ENCODE results near the gene DGLUCY.
A peak's percentile ranks its signal among the peaks of the same experiment; 100 is the strongest.

Gene DGLUCY

DNA sequence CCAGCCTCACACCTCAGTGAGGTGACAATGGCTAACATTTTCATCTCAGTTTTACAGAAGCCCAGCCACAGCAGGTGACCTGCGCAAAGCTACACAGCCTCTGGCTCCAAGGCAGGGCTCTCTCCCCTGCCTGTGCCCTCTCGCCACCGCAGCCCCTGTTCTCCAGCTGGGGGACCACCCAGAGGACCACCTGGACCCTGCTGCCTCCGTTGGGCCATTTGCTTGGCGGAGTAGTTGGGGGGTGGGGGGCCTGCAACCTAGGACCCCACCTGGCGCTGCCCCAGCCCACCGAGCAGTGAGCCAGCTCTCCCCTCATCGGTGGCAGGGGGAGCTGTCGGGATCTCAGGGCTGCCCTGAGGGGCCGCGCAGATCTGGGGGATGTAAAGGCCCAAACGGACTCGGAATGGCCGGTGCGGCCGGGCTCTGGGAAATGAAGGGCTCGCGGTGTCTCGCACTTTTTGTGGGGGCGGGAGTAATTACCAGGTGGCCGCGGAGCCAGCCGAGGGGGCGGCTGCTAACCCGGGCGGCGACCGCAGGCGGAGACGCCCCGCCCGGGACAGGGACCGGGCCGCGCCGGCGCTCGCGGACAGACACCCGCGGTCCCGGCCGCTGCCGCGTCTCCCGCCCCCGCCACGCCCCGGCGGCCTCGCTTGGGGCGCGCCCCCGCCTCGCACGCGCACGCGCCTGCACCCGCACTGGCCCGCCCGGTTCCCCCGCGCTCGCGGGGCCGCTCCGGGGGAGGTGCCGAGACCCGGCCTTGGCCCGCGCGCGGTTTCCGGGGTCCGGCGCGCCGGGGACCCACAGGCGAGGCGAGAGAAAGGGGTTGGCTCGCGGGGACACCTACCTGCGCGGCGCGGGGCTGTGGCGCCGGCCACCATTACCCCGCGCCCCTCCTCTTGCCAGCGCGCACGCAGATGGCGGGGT lies 139.3 kb downstream of the DGLUCY start:
- TF ChIP-seq, protein P1, sequence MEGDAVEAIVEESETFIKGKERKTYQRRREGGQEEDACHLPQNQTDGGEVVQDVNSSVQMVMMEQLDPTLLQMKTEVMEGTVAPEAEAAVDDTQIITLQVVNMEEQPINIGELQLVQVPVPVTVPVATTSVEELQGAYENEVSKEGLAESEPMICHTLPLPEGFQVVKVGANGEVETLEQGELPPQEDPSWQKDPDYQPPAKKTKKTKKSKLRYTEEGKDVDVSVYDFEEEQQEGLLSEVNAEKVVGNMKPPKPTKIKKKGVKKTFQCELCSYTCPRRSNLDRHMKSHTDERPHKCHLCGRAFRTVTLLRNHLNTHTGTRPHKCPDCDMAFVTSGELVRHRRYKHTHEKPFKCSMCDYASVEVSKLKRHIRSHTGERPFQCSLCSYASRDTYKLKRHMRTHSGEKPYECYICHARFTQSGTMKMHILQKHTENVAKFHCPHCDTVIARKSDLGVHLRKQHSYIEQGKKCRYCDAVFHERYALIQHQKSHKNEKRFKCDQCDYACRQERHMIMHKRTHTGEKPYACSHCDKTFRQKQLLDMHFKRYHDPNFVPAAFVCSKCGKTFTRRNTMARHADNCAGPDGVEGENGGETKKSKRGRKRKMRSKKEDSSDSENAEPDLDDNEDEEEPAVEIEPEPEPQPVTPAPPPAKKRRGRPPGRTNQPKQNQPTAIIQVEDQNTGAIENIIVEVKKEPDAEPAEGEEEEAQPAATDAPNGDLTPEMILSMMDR (conservative IDR thresholded peaks at IDR 0.05; ENCODE audit: control insufficient read depth, insufficient read depth, low read depth, low read length): no peak
- peak overlapping the region; percentile 46 for H3K4me3 ChIP-seq (ENCODE audit: control insufficient read depth, low read depth, low read length)
- DNase-seq (ENCODE audit: low read depth): no peak

DNA sequence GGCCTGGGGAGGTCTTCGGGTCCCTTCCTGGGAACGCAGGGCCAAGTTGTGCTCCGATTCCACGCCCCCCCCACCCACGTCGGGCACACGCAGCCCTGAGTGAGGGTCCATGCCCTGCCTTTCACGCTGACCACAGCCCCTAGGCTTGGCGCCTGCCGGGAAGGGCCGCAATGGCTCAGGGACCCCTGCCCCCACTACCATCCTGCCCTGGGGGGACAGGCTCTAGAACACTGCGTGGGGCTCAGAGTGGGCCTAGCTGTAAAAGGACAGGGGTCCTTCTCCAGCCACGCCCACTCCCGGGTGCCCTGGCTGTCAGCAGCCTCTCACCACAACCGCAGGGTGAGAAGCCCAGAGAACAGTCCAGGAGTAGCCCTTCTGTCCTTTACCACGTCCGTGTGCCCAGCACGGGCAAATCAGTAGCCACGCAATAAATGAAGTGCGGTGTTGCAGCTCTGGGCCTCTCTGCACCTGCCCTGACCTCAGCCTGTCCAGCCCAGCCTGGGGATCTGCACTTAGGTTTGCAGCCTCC lies 140.0 kb downstream of the DGLUCY start:
- no peak for DNase-seq (ENCODE audit: low read depth)
- peak overlapping the region; percentile 30 for H3K4me3 ChIP-seq (ENCODE audit: control insufficient read depth, low read depth, low read length)
- TF ChIP-seq, protein P1 (conservative IDR thresholded peaks at IDR 0.05; ENCODE audit: control insufficient read depth, insufficient read depth, low read depth, low read length): no peak

DNA sequence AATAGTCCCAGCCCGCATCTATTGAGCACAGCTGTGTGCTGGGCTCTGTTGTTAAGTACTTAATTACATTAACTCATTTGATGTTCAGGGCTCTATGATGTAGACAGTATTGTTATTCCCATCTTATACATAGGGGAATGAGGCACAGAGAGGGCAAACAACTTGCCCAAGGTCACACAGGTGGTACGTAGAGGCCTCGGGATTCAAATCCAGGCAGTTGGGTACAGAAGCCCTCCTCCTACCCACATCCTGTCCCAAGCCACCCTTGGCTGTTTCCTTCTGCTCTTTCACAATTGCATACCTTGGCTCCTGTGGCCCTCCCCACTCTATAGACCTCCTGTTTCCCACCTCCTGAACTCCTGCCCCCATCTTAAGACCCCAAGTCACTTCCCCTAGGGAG lies 140.6 kb downstream of the DGLUCY start:
- H3K4me3 ChIP-seq (ENCODE audit: control insufficient read depth, low read depth, low read length): no peak overlapping the region
- DNase-seq (ENCODE audit: low read depth): no peak
- TF ChIP-seq, protein P1 (conservative IDR thresholded peaks at IDR 0.05; ENCODE audit: control insufficient read depth, insufficient read depth, low read depth, low read length): no peak

DNA sequence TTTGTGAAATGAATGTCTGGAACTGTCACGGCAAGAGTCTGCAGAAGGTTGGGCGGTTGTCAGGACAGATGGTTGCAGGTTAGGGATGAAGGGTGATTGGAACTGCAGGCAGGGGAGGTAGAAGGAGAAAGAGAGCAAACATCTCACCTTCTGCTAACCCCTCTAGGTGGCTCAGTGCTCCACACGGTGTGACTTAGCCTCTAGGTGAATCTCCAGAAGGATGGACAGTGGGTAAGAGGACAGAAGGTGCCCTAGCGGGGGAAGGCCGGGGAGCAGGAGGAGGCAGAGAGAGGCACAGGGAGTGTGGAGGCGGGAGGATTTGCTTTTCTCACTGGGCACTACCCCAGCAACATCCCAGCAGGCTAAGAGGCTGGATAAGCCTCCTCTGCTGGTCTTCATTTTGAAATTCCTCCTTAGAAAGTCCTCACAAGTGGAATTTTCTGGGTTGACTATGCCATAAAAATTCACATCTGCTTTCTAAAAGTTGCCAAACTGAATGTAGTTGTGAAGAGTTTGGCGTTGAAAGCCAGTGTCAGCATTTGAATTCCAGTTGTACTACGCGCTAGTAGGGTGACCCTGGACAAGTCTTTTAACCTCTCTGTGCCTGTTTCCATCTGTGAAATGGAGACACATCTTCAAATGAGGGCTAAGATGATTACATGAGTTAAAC lies 141.3 kb downstream of the DGLUCY start:
- no peak overlapping the region for H3K4me3 ChIP-seq (ENCODE audit: control insufficient read depth, low read depth, low read length)
- TF ChIP-seq, protein P1 (conservative IDR thresholded peaks at IDR 0.05; ENCODE audit: control insufficient read depth, insufficient read depth, low read depth, low read length): no peak
- no peak for DNase-seq (ENCODE audit: low read depth)

DNA sequence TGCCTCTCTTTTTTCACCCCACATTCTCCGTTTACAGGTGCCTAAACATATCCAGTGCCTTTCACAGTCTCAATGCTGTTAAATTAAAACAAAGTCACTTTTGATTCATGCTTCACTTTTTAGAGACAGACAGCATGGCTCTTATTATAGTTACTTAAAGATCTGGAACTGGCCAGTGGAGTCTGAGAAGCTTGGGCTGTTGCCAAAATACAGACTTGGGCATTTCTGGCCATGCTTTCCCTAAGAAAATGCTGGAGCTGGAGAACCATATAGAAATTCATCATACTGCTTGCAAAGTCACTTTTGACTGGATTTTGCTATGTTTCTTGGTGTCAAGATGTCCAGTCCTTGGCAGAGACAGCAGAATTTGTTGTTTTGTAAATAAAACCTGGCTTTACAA lies 142.8 kb downstream of the DGLUCY start:
- TF ChIP-seq, protein P1 (conservative IDR thresholded peaks at IDR 0.05; ENCODE audit: control insufficient read depth, insufficient read depth, low read depth, low read length): no peak
- no peak overlapping the region for H3K4me3 ChIP-seq (ENCODE audit: control insufficient read depth, low read depth, low read length)
- no peak for DNase-seq (ENCODE audit: low read depth)

DNA sequence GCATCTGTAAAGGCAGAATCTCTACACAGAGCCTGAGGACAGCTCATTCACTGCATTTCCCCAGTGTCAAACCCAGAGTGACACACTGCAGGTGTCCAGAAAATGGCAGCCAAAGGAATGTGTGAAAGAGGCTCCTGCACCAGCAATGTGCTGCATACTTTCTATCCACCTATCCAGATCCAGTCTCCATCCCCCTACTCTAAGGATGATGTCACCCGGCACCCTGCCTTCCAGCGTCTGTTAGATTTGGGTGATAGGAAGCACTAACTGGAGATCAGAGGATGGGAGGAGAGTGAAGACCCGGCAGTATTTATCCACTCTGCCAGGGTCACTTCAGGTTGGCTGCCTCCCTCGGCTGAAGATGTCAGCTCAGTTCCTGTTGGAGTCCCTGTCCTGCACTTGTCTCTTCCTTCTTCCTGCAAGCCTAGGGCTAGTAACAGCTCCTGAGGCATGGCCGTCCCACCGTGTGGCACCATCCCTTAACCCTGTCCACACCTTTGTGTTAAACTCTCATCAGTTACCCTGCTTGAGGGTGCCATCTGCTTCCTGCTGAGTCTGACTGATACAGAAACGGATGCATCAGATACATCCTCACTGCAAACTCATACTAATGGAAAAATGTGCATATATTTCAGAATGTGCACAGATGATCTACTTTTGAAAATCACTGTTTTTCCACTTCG lies 143.6 kb downstream of the DGLUCY start:
- H3K4me3 ChIP-seq (ENCODE audit: control insufficient read depth, low read depth, low read length): no peak overlapping the region
- no peak for DNase-seq (ENCODE audit: low read depth)
- TF ChIP-seq, protein P1 (conservative IDR thresholded peaks at IDR 0.05; ENCODE audit: control insufficient read depth, insufficient read depth, low read depth, low read length): no peak
